ENCODE results near the gene ULK4.
"Not testable (repeated sequence)": the region's sequence is repeated elsewhere in the genome, so short reads cannot be mapped to it uniquely, and the experiment has no call there.

The ULK4 gene

GRCh38 chr3:41956574-41956973 lies 5.3 kb downstream of the ULK4 start:
- no peak for DNase-seq

- DNase-seq: no peak
These were observed 6.7 kb downstream of the ULK4 start for GRCh38 chr3:41955192-41955591.

GRCh38 chr3:41943311-41943843 lies 18.5 kb downstream of the ULK4 start:
- DNase-seq: no peak

- DNase-seq: no peak
These were observed 21.5 kb downstream of the ULK4 start for GRCh38 chr3:41940393-41940792.

- DNase-seq: no peak
These were observed 25.5 kb downstream of the ULK4 start for GRCh38 chr3:41936384-41936783.

GRCh38 chr3:41933154-41933676 lies 28.7 kb downstream of the ULK4 start:
- no peak for DNase-seq

- no peak for DNase-seq
These were observed 29.4 kb downstream of the ULK4 start for GRCh38 chr3:41932464-41932863.

- DNase-seq: no peak
These were observed 41.4 kb downstream of the ULK4 start for GRCh38 chr3:41920406-41920965.

- no peak for DNase-seq
These were observed 46.5 kb downstream of the ULK4 start for GRCh38 chr3:41915353-41915752.

- DNase-seq: no peak
These were observed 49.6 kb downstream of the ULK4 start for GRCh38 chr3:41912280-41912679.

GRCh38 chr3:41907330-41908073 lies 54.4 kb downstream of the ULK4 start:
- peak; percentile 12 to 18 for DNase-seq

- DNase-seq: no peak
These were observed 61.6 kb downstream of the ULK4 start for GRCh38 chr3:41900265-41900664.

GRCh38 chr3:41898631-41899030 lies 63.3 kb downstream of the ULK4 start:
- DNase-seq: no peak

- DNase-seq: peak in 1 of 2 experiments; percentile 62
These were observed 67.9 kb downstream of the ULK4 start for GRCh38 chr3:41893977-41894376.

- DNase-seq: no peak
These were observed 73.4 kb downstream of the ULK4 start for GRCh38 chr3:41888368-41889076.

- no peak for DNase-seq
These were observed 78.9 kb downstream of the ULK4 start for GRCh38 chr3:41882956-41883355.

GRCh38 chr3:41881233-41881821 lies 80.6 kb downstream of the ULK4 start:
- DNase-seq: peak; percentile 46 to 64

- DNase-seq: no peak
These were observed 81.5 kb downstream of the ULK4 start for GRCh38 chr3:41880387-41880786.

GRCh38 chr3:41877741-41878140 lies 84.2 kb downstream of the ULK4 start:
- DNase-seq: not testable (repeated sequence)

GRCh38 chr3:41874022-41874421 lies 87.9 kb downstream of the ULK4 start:
- DNase-seq: no peak

- DNase-seq: no peak
These were observed 89.7 kb downstream of the ULK4 start for GRCh38 chr3:41872157-41872556.

- DNase-seq: no peak
These were observed 94.4 kb downstream of the ULK4 start for GRCh38 chr3:41867533-41867932.

- DNase-seq: no peak
These were observed 95.6 kb downstream of the ULK4 start for GRCh38 chr3:41866298-41866697.
